ENCODE data around the gene TRPM8. TPM values are rescaled to one million over a fixed set of nuclear protein-coding genes. Genes with fewer than 3 reads are reported as not detected.
A peak's percentile ranks its signal among the peaks of the same experiment; 100 is the strongest.

The TRPM8 gene
- total and polyA plus RNA-seq, 2 of the 8 experiments (the other 6 are each of a cell fraction or from before 2014, with no cell fraction given): 0.18 to 0.54 TPM

DNA sequence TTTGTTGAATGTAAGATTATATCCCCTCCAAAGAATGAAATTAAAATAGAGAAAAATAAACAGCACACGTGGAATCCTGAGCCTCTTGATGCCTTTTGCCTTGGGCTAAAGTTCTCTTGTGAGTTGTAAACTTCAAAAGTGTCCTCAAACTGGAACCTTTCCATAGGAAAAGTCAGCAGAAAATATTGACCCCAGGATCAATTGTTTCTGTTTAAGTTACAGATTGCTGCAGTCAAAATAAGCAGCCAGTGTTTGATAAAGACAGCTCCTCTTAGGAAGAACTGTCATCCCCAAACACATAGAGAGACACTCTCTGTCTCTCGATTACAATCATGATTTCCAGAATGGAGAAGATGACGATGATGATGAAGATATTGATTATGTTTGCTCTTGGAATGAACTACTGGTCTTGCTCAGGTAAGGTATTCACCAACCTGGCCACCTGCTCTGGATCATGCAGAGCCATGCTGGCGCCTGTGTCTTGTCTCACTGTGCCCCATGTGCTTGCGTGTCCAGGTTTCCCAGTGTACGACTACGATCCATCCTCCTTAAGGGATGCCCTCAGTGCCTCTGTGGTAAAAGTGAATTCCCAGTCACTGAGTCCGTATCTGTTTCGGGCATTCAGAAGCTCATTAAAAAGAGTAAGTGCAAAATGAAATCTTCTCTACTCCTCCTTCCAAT lies 133.4 kb downstream of the TRPM8 start, which contains the start of gene SPP2:
SPP2 (plus strand) TSS at position 248 of the 681 bp plus-strand sequence; CDS start at position 333, 85 bp downstream.
- no peak within 1 kb of the TSS for H3K4me3 ChIP-seq (ENCODE audit: extremely low read depth in 1 of 4, insufficient read depth in 2 of 4, low read depth in 3 of 4, low read length in 4 of 4)
- FAIRE-seq (no peak), DNase-seq (ENCODE audit: low read depth in 1 of 2, low spot score in 2 of 2) (no peak)
- H4K8ac ChIP-seq (ENCODE audit: extremely low read depth, insufficient read depth, low read length): no peak within 1 kb of the TSS
- CTCF ChIA-PET (ENCODE audit: partially characterized antibody): interaction anchor here (1.0 kb wide), 1 partner anchor 239 kb away, joined by 3 read pairs; no protein-coding TSS in a partner anchor
- H2AFZ ChIP-seq (ENCODE audit: low read length): peak within 1 kb of the TSS; percentile 17; the same call in 1 of the 2 replicates
- no peaks in the 10 kb centered on the region for H3K79me1 ChIP-seq (ENCODE audit: low read depth, low read length)
- no peaks in the 10 kb centered on the region for H4K20me1 ChIP-seq (replicated peaks in 1 of 2; ENCODE audit: control insufficient read depth in 1 of 2, insufficient read depth in 2 of 2, low read length in 2 of 2)
- H2AK5ac ChIP-seq (ENCODE audit: low read depth, low read length): no peak within 1 kb of the TSS
- no peaks in the 10 kb centered on the region for H3K9me3 ChIP-seq (ENCODE audit: insufficient read depth in 2 of 2, low read depth in 1 of 2, low read length in 1 of 2)
- H2BK120ac ChIP-seq (replicated peaks; ENCODE audit: low read depth, low read length): no peak within 1 kb of the TSS
- H3K23ac ChIP-seq (ENCODE audit: insufficient read length): no peak within 1 kb of the TSS
- 91% methylated on average over 9 of the region's 9 CpGs; no CpG with 5 or more reads in 1 of the 2 experiments for WGBS, 2 experiments (ENCODE audit: extremely low coverage in 1 of 2, insufficient coverage in 1 of 2, insufficient read length in 1 of 2, insufficient replicate concordance in 2 of 2, low coverage in 1 of 2, low lambda C conversion rate in 2 of 2, missing lambda C conversion rate in 1 of 2)
- H3K4me1 ChIP-seq (replicated peaks in 1 of 4; ENCODE audit: control insufficient read depth in 3 of 4, insufficient read depth in 4 of 4, low read length in 3 of 4): no peaks in the 10 kb centered on the region
- H3K56ac ChIP-seq (replicated peaks; ENCODE audit: insufficient read length, low read depth, low read length): no peak within 1 kb of the TSS
- no peaks in the 10 kb centered on the region for H3K27me3 ChIP-seq (replicated peaks in 1 of 4; ENCODE audit: control insufficient read depth in 3 of 4, extremely low read depth in 1 of 4, insufficient read depth in 3 of 4, low read length in 3 of 4)
- H3K14ac ChIP-seq (ENCODE audit: insufficient read length): no peak within 1 kb of the TSS
- no peak within 1 kb of the TSS for H3K4me2 ChIP-seq (ENCODE audit: insufficient read depth in 1 of 2, low read depth in 2 of 2, low read length in 2 of 2)
- H4K91ac ChIP-seq (replicated peaks; ENCODE audit: insufficient read length, low read length): no peak within 1 kb of the TSS
- H3K27ac ChIP-seq (ENCODE audit: low read depth, low read length): no peak within 1 kb of the TSS
- no peak within 1 kb of the TSS for H4K5ac ChIP-seq (ENCODE audit: insufficient read length, low read depth, low read length)
- H2BK12ac ChIP-seq (ENCODE audit: low read depth, low read length): no peak within 1 kb of the TSS
- no peaks in the 10 kb centered on the region for H3K23me2 ChIP-seq (ENCODE audit: low read depth, low read length)
- H3K4ac ChIP-seq (replicated peaks; ENCODE audit: insufficient read length, low read depth, low read length): no peak within 1 kb of the TSS
- no peaks in the 10 kb centered on the region for H3K79me2 ChIP-seq (ENCODE audit: control insufficient read depth in 1 of 2, insufficient read depth in 2 of 2, low read length in 2 of 2)
- H3K18ac ChIP-seq (ENCODE audit: extremely low read depth, low read length): no peak within 1 kb of the TSS
- no peak within 1 kb of the TSS for H3K9ac ChIP-seq (replicated peaks in 1 of 4; ENCODE audit: extremely low read depth in 1 of 4, low read depth in 3 of 4, low read length in 3 of 4)
- no peak within 1 kb of the TSS for H2BK15ac ChIP-seq (ENCODE audit: low read length)
- H2BK5ac ChIP-seq (ENCODE audit: low read depth, low read length): no peak within 1 kb of the TSS
- POLR2A ChIA-PET (ENCODE audit: partially characterized antibody): no interaction called here
- H2BK20ac ChIP-seq (ENCODE audit: low read length): no peak within 1 kb of the TSS
- H3K36me3 ChIP-seq (ENCODE audit: control insufficient read depth in 2 of 4, insufficient read depth in 4 of 4, low read length in 3 of 4): no peaks in the 10 kb centered on the region
- TF ChIP-seq SIN3A (conservative IDR thresholded peaks at IDR 0.05 in 1 of 2, IDR thresholded peaks at IDR 0.05 in 1 of 2; ENCODE audit: low read depth in 1 of 2, low read length in 2 of 2): no peak
